HG03378 (cell line): Measurements from ENCODE around the gene MRPL38.
"Not testable (repeated sequence)": the region's sequence is repeated elsewhere in the genome, so short reads cannot be mapped to it uniquely, and the experiment has no call there.

Experiments
- ATAC-seq: cut with Tn5 transposase; IDR thresholded peaks from one replicate; pipeline ENCODE4 v1.9.1; 2021; ENCODE audit warnings: mild to moderate bottlenecking, moderate library complexity; ENCODE audit not compliant: unreplicated experiment

The MRPL38 gene

GRCh38 chr17:75856062-75856756 lies 48.5 kb downstream of the MRPL38 start:
- ATAC-seq, result peak; percentile 14

GRCh38 chr17:75855310-75856061 lies 49.2 kb downstream of the MRPL38 start, which contains the start of gene WBP2:
WBP2 (minus strand) TSS chr17:75855335; CDS start chr17:75855297, 38 bp downstream.
- ATAC-seq, result peak; percentile 88

- no peak for ATAC-seq
Observed at GRCh38 chr17:75854881-75855309, 49.8 kb downstream of the MRPL38 start.

- no peak for ATAC-seq
Observed at GRCh38 chr17:75854101-75854748, 50.5 kb downstream of the MRPL38 start.

- ATAC-seq, result no peak
Observed at GRCh38 chr17:75853433-75853832, 51.3 kb downstream of the MRPL38 start.

GRCh38 chr17:75851693-75851991 lies 53.0 kb downstream of the MRPL38 start:
- not testable (repeated sequence) for ATAC-seq

- no peak for ATAC-seq
Observed at GRCh38 chr17:75850928-75851692, 53.6 kb downstream of the MRPL38 start.

GRCh38 chr17:75849724-75850123 lies 55.0 kb downstream of the MRPL38 start:
- ATAC-seq, result no peak

- no peak for ATAC-seq
Observed at GRCh38 chr17:75849279-75849646, 55.4 kb downstream of the MRPL38 start.
